Raji (cell line): Measurements from ENCODE around the gene SERINC1.
A peak's percentile ranks its signal among the peaks of the same experiment; 100 is the strongest.

Experiments used
- POLR2A ChIP-seq: IDR thresholded peaks from 2 replicates; pipeline ENCODE4 v1.6.1; 2011; ENCODE audit warnings: low read depth, low read length, control low read depth; ENCODE audit not compliant: insufficient read depth

Gene SERINC1

GRCh38 chr6:122471107-122472021 lies at the start of gene SERINC1:
Gene SERINC1, minus strand, starts transcription at chr6:122471807. Its CDS starts 70 bp downstream, at chr6:122471737.
- TF ChIP-seq POLR2A: peak; percentile 93

- no peak for TF ChIP-seq POLR2A
These were observed 39.8 kb upstream of the SERINC1 start for GRCh38 chr6:122511193-122511924.

GRCh38 chr6:122501475-122501874 lies 29.9 kb upstream of the SERINC1 start:
- no peak for TF ChIP-seq POLR2A

GRCh38 chr6:122495612-122496011 lies 24.0 kb upstream of the SERINC1 start:
- TF ChIP-seq POLR2A: no peak

- TF ChIP-seq POLR2A: no peak
These were observed 23.2 kb upstream of the SERINC1 start for GRCh38 chr6:122494665-122495272.

GRCh38 chr6:122491919-122492555 lies 20.4 kb upstream of the SERINC1 start:
- no peak for TF ChIP-seq POLR2A

GRCh38 chr6:122490607-122491006 lies 19.0 kb upstream of the SERINC1 start:
- no peak for TF ChIP-seq POLR2A

- TF ChIP-seq POLR2A: no peak
These were observed 13.2 kb upstream of the SERINC1 start for GRCh38 chr6:122484760-122485159.

GRCh38 chr6:122482750-122483080 lies 11.1 kb upstream of the SERINC1 start:
- TF ChIP-seq POLR2A: no peak

GRCh38 chr6:122476131-122476530 lies 4.5 kb upstream of the SERINC1 start:
- no peak for TF ChIP-seq POLR2A

GRCh38 chr6:122472022-122472340 lies 374 bp upstream of the SERINC1 start:
- no peak for TF ChIP-seq POLR2A

- TF ChIP-seq POLR2A: no peak
These were observed 9.7 kb downstream of the SERINC1 start for GRCh38 chr6:122461885-122462284.

GRCh38 chr6:122459240-122459639 lies 12.4 kb downstream of the SERINC1 start:
- TF ChIP-seq POLR2A: no peak

- TF ChIP-seq POLR2A: no peak
These were observed 13.5 kb downstream of the SERINC1 start for GRCh38 chr6:122458087-122458486.

- no peak for TF ChIP-seq POLR2A
These were observed 16.9 kb downstream of the SERINC1 start for GRCh38 chr6:122454673-122455072.

- TF ChIP-seq POLR2A: no peak
These were observed 19.1 kb downstream of the SERINC1 start for GRCh38 chr6:122452509-122452908.

- no peak for TF ChIP-seq POLR2A
These were observed 22.5 kb downstream of the SERINC1 start for GRCh38 chr6:122449069-122449468.
